ENCODE measurements around the gene LRMDA.

The LRMDA gene

GRCh38 chr10:75544386-75544785 is 113.0 kb downstream of the LRMDA start:
- no peak for TF ChIP-seq CTCF (IDR thresholded peaks at IDR 0.05; ENCODE audit: control insufficient read depth, extremely low read depth, insufficient read depth)
- no peak overlapping the region for H3K4me3 ChIP-seq (ENCODE audit: low read depth, low read length)
- no peak for DNase-seq (ENCODE audit: low read depth)

GRCh38 chr10:75544993-75545706 is 113.7 kb downstream of the LRMDA start:
- no peak for TF ChIP-seq CTCF (IDR thresholded peaks at IDR 0.05; ENCODE audit: control insufficient read depth, extremely low read depth, insufficient read depth)
- no peak overlapping the region for H3K4me3 ChIP-seq (ENCODE audit: low read depth, low read length)
- no peak for DNase-seq (ENCODE audit: low read depth)

GRCh38 chr10:75546004-75546403 is 114.6 kb downstream of the LRMDA start:
- DNase-seq (ENCODE audit: low read depth), result no peak
- TF ChIP-seq CTCF (IDR thresholded peaks at IDR 0.05; ENCODE audit: control insufficient read depth, extremely low read depth, insufficient read depth), result no peak
- no peak overlapping the region for H3K4me3 ChIP-seq (ENCODE audit: low read depth, low read length)

GRCh38 chr10:75547391-75548298 is 116.2 kb downstream of the LRMDA start:
- TF ChIP-seq CTCF (IDR thresholded peaks at IDR 0.05; ENCODE audit: control insufficient read depth, extremely low read depth, insufficient read depth), result no peak
- no peak for DNase-seq (ENCODE audit: low read depth)
- no peak overlapping the region for H3K4me3 ChIP-seq (ENCODE audit: low read depth, low read length)

GRCh38 chr10:75548356-75548755 is 116.9 kb downstream of the LRMDA start:
- no peak for TF ChIP-seq CTCF (IDR thresholded peaks at IDR 0.05; ENCODE audit: control insufficient read depth, extremely low read depth, insufficient read depth)
- no peak for DNase-seq (ENCODE audit: low read depth)
- H3K4me3 ChIP-seq (ENCODE audit: low read depth, low read length), result no peak overlapping the region

GRCh38 chr10:75550191-75550590 is 118.8 kb downstream of the LRMDA start:
- DNase-seq (ENCODE audit: low read depth), result no peak
- H3K4me3 ChIP-seq (ENCODE audit: low read depth, low read length), result no peak overlapping the region
- no peak for TF ChIP-seq CTCF (IDR thresholded peaks at IDR 0.05; ENCODE audit: control insufficient read depth, extremely low read depth, insufficient read depth)

Measured in LNCaP clone FGC (cell line).